ENCODE results near the gene EEF1AKMT1. TPM values are rescaled to one million over a fixed set of nuclear protein-coding genes. Genes with fewer than 3 reads are reported as not detected.

The EEF1AKMT1 gene
- total RNA-seq, 1 experiment from 2014 or later = 16.5 TPM

DNA sequence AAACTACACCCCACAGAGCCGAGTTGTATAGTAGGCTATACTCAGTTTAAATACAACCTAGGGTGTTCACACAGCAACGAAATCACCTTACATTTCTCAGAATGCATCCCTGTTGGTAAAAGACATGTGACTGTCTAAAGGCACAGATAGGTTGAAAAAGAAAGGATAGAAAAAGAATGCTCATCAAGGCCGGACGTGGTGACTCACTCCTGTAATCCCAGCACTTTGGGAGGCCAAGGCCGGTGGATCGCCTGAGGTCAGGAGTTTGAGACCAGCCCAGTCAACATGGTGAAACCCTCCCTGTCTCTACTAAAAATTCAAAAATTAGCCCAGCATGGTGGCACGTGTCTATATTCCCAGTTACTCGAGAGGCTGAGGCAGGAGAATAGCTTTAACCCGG, 74.0 kb downstream of the EEF1AKMT1 start:
- H3K4me3 Mint-ChIP-seq (ENCODE audit: unreplicated experiment) = no peak overlapping the region
- ChIA-PET CTCF (interaction anchor here (0.7 kb wide), 1 partner anchor 1026 kb away, joined by 4 read pairs; no protein-coding TSS in a partner anchor), POLR2A (no interaction called here)
- DNase-seq (ENCODE audit: unreplicated experiment) = no peak
- no peaks in the 10 kb centered on the region for H3K36me3 Mint-ChIP-seq (ENCODE audit: insufficient read depth, unreplicated experiment)
- no peaks in the 10 kb centered on the region for H3K9me3 Mint-ChIP-seq (ENCODE audit: unreplicated experiment)
- H3K27me3 Mint-ChIP-seq (ENCODE audit: insufficient read depth, unreplicated experiment) = no peaks in the 10 kb centered on the region
- intact Hi-C loops (cut with micrococcal nuclease) = loop anchor here (5.0 to 10.0 kb wide), 3 partner anchors 132 to 502 kb away; partner anchors contain the start of genes CRYL1 and IFT88
- H3K27ac Mint-ChIP-seq (ENCODE audit: low read depth, unreplicated experiment) = no peak overlapping the region
- TF ChIP-seq, protein P1, sequence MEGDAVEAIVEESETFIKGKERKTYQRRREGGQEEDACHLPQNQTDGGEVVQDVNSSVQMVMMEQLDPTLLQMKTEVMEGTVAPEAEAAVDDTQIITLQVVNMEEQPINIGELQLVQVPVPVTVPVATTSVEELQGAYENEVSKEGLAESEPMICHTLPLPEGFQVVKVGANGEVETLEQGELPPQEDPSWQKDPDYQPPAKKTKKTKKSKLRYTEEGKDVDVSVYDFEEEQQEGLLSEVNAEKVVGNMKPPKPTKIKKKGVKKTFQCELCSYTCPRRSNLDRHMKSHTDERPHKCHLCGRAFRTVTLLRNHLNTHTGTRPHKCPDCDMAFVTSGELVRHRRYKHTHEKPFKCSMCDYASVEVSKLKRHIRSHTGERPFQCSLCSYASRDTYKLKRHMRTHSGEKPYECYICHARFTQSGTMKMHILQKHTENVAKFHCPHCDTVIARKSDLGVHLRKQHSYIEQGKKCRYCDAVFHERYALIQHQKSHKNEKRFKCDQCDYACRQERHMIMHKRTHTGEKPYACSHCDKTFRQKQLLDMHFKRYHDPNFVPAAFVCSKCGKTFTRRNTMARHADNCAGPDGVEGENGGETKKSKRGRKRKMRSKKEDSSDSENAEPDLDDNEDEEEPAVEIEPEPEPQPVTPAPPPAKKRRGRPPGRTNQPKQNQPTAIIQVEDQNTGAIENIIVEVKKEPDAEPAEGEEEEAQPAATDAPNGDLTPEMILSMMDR (IDR thresholded peaks at IDR 0.05; ENCODE audit: unreplicated experiment) = no peak
- no TSS peak for BruUV-seq (replicated peaks)
- no peaks in the 10 kb centered on the region for H3K4me1 Mint-ChIP-seq (ENCODE audit: insufficient read depth, unreplicated experiment)

DNA sequence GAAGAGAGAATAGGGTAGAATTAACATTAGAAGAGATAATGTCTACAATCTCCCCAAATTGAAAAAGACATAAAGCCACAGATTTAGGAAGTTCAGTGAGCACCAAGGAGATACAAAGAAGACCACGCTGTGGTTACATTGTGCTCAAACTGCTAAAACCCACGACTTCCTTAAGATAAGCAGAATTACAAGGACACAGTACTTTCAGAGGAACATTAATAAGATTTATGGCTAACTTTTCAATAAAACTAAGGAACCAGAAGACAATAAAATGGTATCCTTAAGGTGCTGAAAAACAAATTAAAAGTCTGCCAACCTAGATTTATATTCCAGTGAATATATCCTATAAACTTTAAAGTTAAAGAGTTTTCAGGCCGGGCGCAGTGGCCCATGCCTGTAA, 77.7 kb downstream of the EEF1AKMT1 start:
- no peak for DNase-seq (ENCODE audit: unreplicated experiment)
- Mint-ChIP-seq H3K4me3 (ENCODE audit: unreplicated experiment) (no peak overlapping the region), H3K27ac (ENCODE audit: low read depth, unreplicated experiment) (no peak overlapping the region), H3K36me3 (ENCODE audit: insufficient read depth, unreplicated experiment) (peaks cover 1% of the 10 kb centered on the region), H3K9me3 (ENCODE audit: unreplicated experiment) (no peaks in the 10 kb centered on the region), H3K4me1 (ENCODE audit: insufficient read depth, unreplicated experiment) (no peaks in the 10 kb centered on the region), H3K27me3 (ENCODE audit: insufficient read depth, unreplicated experiment) (no peaks in the 10 kb centered on the region)
- ChIA-PET CTCF (interaction anchor here (0.6 kb wide), 1 partner anchor 128 kb away, joined by 3 read pairs; no protein-coding TSS in a partner anchor), POLR2A (no interaction called here)
- TF ChIP-seq, protein P1 (IDR thresholded peaks at IDR 0.05; ENCODE audit: unreplicated experiment) = no peak
- intact Hi-C loops (cut with micrococcal nuclease) = no loop called here
- no TSS peak for BruUV-seq (replicated peaks)

DNA sequence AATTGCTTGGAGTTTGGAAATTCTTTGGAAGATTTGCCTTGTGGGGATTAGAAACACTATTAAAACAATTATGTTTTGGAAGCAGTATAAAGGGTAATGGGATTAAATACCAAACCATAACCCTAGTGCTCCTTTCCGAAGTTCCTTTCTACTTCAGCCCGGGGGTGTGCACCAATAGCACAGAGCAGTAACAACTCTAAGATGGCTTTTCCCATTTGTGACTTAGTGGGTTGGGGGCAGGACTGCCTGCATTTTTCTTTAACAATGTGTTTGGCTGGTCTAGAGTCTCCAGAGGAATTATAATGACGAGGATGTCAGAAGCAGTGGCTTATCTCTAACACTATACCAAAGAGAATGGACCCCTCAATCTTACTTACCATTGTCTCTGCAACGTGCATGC, 82.1 kb downstream of the EEF1AKMT1 start:
- BruUV-seq (replicated peaks) = no TSS peak
- TF ChIP-seq, protein P1 (IDR thresholded peaks at IDR 0.05; ENCODE audit: unreplicated experiment) = no peak
- Mint-ChIP-seq H3K4me3 (ENCODE audit: unreplicated experiment) (no peak overlapping the region), H3K27ac (ENCODE audit: low read depth, unreplicated experiment) (no peak overlapping the region), H3K4me1 (ENCODE audit: insufficient read depth, unreplicated experiment) (no peaks in the 10 kb centered on the region), H3K9me3 (ENCODE audit: unreplicated experiment) (no peaks in the 10 kb centered on the region), H3K36me3 (ENCODE audit: insufficient read depth, unreplicated experiment) (peaks cover 6% of the 10 kb centered on the region), H3K27me3 (ENCODE audit: insufficient read depth, unreplicated experiment) (no peaks in the 10 kb centered on the region)
- intact Hi-C loops (cut with micrococcal nuclease) = no loop called here
- POLR2A ChIA-PET = no interaction called here
- CTCF ChIA-PET = no interaction called here
- DNase-seq (ENCODE audit: unreplicated experiment) = no peak

DNA sequence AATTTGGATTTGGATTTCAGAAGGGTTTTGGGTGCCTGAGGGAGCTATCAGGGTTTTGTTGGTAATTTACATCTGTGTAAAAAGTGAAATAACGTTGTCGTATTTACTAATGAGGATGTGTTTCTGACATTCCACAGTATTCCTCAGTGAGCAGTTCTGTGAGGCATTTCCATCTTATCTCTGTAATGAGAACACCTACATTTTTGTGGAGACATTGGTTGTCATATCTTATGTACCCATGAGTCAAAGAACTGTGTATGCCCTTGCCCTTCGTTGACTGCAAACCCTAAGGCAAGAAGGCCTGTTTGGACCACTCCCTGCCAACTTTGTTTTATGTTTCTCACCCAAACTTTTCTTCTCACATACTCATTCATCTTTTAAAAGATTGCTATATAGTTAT, 84.5 kb downstream of the EEF1AKMT1 start:
- no peaks in the 10 kb centered on the region for H3K4me1 Mint-ChIP-seq (ENCODE audit: insufficient read depth, unreplicated experiment)
- no TSS peak for BruUV-seq (replicated peaks)
- no peaks in the 10 kb centered on the region for H3K9me3 Mint-ChIP-seq (ENCODE audit: unreplicated experiment)
- intact Hi-C loops (cut with micrococcal nuclease) = no loop called here
- peaks cover 6% of the 10 kb centered on the region for H3K36me3 Mint-ChIP-seq (ENCODE audit: insufficient read depth, unreplicated experiment)
- no peak for DNase-seq (ENCODE audit: unreplicated experiment)
- H3K4me3 Mint-ChIP-seq (ENCODE audit: unreplicated experiment) = no peak overlapping the region
- ChIA-PET CTCF (interaction anchor here (0.6 kb wide), 1 partner anchor 45 kb away, joined by 3 read pairs; no protein-coding TSS in a partner anchor), POLR2A (no interaction called here)
- TF ChIP-seq, protein P1 (IDR thresholded peaks at IDR 0.05; ENCODE audit: unreplicated experiment) = no peak
- no peak overlapping the region for H3K27ac Mint-ChIP-seq (ENCODE audit: low read depth, unreplicated experiment)
- no peaks in the 10 kb centered on the region for H3K27me3 Mint-ChIP-seq (ENCODE audit: insufficient read depth, unreplicated experiment)

Data from MCF 10A (cell line).